Measurements from ENCODE around the gene BNC2. TPM values are rescaled to one million over a fixed set of nuclear protein-coding genes. Genes with fewer than 3 reads are reported as not detected.
A peak's percentile ranks its signal among the peaks of the same experiment; 100 is the strongest.

BNC2 gene
- total RNA-seq, 4 donors from 2014 or later, result 19.0 to 53.6 (median 25.3) TPM

DNA sequence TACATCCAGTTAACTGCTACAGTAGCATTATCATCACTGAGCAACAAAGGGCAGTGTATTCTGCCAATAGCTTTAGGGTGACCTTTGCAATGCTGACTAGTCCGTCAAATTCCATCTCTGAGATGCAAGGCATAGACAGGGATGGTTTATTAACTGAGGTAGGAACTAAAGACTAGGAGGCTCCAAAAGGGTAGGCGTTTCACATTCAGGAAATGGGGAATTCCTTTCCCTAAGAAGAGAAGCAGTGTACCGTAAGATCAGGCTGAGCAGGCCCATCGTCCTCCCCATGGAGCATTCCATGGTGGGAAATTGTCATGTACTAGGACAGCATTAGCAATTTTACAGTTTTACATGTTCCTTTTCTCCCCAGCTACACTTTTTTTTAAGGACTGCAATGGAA lies 157.7 kb downstream of the BNC2 start:
- TF ChIP-seq, protein P1, sequence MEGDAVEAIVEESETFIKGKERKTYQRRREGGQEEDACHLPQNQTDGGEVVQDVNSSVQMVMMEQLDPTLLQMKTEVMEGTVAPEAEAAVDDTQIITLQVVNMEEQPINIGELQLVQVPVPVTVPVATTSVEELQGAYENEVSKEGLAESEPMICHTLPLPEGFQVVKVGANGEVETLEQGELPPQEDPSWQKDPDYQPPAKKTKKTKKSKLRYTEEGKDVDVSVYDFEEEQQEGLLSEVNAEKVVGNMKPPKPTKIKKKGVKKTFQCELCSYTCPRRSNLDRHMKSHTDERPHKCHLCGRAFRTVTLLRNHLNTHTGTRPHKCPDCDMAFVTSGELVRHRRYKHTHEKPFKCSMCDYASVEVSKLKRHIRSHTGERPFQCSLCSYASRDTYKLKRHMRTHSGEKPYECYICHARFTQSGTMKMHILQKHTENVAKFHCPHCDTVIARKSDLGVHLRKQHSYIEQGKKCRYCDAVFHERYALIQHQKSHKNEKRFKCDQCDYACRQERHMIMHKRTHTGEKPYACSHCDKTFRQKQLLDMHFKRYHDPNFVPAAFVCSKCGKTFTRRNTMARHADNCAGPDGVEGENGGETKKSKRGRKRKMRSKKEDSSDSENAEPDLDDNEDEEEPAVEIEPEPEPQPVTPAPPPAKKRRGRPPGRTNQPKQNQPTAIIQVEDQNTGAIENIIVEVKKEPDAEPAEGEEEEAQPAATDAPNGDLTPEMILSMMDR (IDR thresholded peaks at IDR 0.05), result no peak
- no peak for ATAC-seq (ENCODE audit: low FRiP score)
- DNase-seq (ENCODE audit: low spot score), result no peak

DNA sequence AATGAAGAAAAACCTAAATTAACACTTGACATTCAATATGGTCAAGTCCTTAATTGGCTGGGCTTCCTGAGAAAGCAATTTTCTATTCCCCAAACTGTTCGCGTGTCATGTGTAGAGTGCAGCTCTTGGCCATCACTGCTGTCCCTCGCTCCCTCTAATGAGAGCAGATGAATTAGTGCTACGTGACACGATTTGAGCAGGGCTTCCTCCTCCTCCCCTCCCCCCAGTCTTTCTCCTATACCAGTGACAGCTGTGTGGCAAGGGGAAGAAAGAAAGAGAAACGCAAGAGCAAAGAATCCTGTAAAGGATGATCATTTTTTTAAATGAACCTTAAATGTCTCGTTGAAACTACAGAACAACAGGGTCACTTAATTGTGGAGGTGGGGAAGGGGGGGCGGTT lies 159.6 kb downstream of the BNC2 start:
- ATAC-seq (ENCODE audit: low FRiP score), result no peak
- DNase-seq (ENCODE audit: low spot score), result no peak
- TF ChIP-seq, protein P1 (IDR thresholded peaks at IDR 0.05), result no peak

DNA sequence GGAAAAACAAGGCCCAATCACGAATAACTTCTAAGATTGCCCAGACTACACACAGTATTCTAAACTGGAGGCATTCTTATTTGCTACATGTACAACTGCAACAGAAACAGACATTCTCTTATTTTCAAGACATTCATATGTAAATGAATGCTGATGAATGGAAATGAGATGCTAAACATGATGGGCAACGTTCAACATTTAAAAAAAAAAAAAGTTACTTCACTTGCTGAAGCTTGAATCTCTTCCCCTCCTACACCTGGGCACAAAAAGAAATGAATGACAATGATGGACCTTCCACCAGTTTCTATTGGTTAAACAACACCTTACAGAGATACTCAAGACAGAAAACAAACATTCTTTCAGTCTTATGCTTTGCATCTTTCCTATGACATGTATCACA lies 160.5 kb downstream of the BNC2 start:
- no peak for DNase-seq (ENCODE audit: low spot score)
- TF ChIP-seq, protein P1 (IDR thresholded peaks at IDR 0.05), result no peak

DNA sequence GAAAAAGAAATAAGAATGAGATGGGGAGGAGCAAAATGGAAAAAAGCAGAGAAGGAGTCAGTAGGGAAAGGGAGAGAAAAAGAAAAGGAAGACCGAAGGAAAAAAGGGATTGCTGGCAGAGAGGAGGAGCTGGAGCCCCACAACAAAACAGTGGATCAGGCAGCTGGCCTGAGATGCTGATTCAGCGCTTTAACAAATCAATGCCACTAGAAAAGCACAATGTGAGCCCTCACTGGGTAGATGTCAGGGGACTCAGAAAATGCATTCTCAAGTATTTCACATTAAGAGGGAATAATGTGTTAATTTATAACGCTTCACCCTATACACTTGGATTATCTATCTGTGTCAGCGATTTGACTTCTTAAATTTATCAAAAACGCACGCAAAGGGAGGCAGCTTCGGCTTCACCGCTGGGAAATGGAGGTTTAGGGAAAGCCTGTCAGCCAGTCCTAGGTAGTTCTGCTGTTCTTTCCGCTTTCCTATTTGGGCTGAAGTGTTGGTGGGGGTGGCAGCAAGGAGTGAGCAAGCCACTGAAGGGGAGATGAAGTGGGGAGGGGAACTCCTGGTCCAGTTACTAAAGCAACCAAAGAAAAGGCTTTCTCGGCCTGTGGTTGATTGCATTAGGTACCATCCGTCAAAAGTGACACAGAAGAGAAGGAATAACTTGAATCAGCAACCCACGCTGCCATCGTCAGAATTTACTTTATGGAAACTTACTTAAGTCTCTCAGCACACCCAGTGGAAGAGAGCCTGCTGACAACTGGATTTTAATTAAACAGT lies 161.6 kb downstream of the BNC2 start:
- peak; percentile 63 for ATAC-seq (ENCODE audit: low FRiP score)
- DNase-seq (ENCODE audit: low spot score), result no peak
- TF ChIP-seq, protein P1 (IDR thresholded peaks at IDR 0.05), result no peak

More for the DNA sequence above, 160.5 kb downstream of the BNC2 start:
- no peak for ATAC-seq (ENCODE audit: low FRiP score)

DNA sequence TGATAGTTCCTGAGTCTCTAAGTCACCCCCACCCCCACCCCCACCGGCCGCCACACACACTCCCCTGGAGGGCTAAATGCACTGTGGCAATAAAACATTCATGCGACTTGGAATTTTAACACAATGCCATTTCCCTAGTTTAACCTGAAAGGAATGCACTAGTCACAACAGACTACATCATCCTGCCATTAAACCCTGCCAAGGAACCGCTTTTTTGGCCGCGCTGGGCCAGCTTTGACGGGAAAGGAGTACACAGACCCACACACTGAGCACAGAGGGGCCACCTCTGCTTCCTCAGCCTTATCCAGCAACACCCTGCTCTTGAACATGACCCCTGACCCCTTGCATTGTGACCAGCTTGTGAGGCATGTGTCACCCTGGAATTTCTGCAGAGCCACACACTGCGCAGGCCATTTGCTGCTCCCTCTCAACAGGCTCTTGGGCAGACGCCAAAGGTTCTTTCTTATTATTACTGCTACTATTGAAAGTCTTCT lies 165.3 kb downstream of the BNC2 start:
- peak; percentile 85 for ATAC-seq (ENCODE audit: low FRiP score)
- TF ChIP-seq, protein P1 (IDR thresholded peaks at IDR 0.05), result no peak
- DNase-seq (ENCODE audit: low spot score), result peak; percentile 52

DNA sequence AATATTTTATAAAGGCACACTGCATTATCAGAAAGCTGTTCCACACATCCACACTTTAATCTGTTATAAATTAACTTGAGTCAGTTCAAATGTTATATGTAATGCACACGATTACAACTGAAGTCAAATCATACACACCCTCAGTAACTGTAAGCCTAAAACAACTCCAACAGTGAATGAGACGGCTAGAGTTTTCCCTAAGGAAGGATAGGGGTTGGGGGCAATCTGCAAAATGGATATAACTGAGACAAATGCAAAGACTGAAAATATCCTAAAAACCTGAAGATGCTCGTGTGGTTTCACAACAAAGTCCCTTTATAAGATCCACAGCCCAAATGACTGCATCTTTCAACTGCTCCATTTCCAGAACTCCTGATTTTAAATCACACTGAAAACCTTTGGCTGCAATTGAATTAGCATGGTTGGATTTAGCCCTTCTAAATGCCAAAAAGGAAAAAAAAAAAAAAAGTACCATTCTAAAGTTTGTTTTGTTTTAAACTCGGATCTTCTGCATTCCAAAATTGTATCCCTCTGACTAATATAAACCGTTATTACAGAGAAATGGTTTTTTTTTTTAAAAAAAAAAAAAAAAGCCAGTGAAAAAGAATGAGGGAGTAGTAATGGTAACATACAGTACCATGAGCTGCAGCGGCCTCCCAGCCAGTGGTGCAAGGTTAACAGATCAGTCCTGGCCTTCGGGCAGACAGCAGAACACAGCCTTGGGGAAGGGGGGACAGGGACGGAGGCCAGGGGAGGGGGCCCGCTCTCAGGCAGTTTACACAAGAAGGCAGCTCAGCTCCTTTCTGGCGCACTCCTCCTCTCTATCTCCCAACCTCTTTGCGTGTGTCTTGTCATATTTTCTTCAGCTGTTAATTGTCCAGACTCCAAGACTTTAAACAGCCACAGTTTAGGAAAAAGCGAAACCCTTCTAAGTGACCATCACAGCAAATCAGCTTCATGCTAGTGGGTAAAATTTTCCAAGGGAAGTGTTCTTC lies 166.1 kb downstream of the BNC2 start:
- ATAC-seq (ENCODE audit: low FRiP score), result peak; percentile 78

More for the DNA sequence above, 166.1 kb downstream of the BNC2 start:
- no peak for DNase-seq (ENCODE audit: low spot score)
- TF ChIP-seq, protein P1 (IDR thresholded peaks at IDR 0.05), result no peak
